SK-N-MC (cell line): ENCODE data around the gene SGTA.

ENCODE experiments used
- EZH2 ChIP-seq: fragments of 200-600 bp; sonication (generic); IDR thresholded peaks from one replicate; pipeline ENCODE4 v1.6.1; 2017; ENCODE audit warnings: antibody characterized with exemption
- POLR2AphosphoS5 ChIP-seq: IDR thresholded peaks from 2 replicates; pipeline ENCODE4 v1.6.1; 2012; ENCODE audit warnings: mild to moderate bottlenecking, low read depth, low read length, borderline replicate concordance

GRCh38 chr19:2761309-2761677 lies 21.8 kb downstream of the SGTA start:
- TF ChIP-seq POLR2AphosphoS5 (no peak), EZH2 (no peak)
